Activated CD8-positive, alpha-beta memory T cell treated with anti-CD3 and anti-CD28 coated beads for 48 hours (primary cell): ENCODE measurements around the gene BTNL3.

Experiments
- DNase-seq, 3 experiments: peaks; one replicate each; pipeline ENCODE4 v3.0.0-alpha.2; 2020; ENCODE audit warnings: low read depth in 2 of 3, low spot score in 2 of 3

BTNL3 gene

GRCh38 chr5:181020688-181021087 is 32.0 kb downstream of the BTNL3 start:
- DNase-seq = no peak

GRCh38 chr5:181024245-181025064 is 35.8 kb downstream of the BTNL3 start:
- no peak for DNase-seq

- DNase-seq = no peak
These were observed 38.9 kb downstream of the BTNL3 start for GRCh38 chr5:181027452-181028031.

- DNase-seq = no peak
These were observed 39.6 kb downstream of the BTNL3 start for GRCh38 chr5:181028032-181028819.

- no peak for DNase-seq
These were observed 43.1 kb downstream of the BTNL3 start for GRCh38 chr5:181031716-181032115.

- DNase-seq = no peak
These were observed 47.6 kb downstream of the BTNL3 start for GRCh38 chr5:181035991-181036815.

GRCh38 chr5:181036816-181037364 is 48.2 kb downstream of the BTNL3 start:
- DNase-seq = no peak

GRCh38 chr5:181037365-181037861 is 48.8 kb downstream of the BTNL3 start:
- no peak for DNase-seq

- no peak for DNase-seq
These were observed 50.8 kb downstream of the BTNL3 start for GRCh38 chr5:181039471-181039870.

- DNase-seq = no peak
These were observed 51.4 kb downstream of the BTNL3 start, which contains the start of gene BTNL9 for GRCh38 chr5:181039931-181040630. Gene BTNL9 (plus strand): TSS chr5:181040266. CDS start chr5:181045490, 5,224 bp downstream.

- DNase-seq = no peak
These were observed 51.9 kb downstream of the BTNL3 start for GRCh38 chr5:181040631-181040945.

- no peak for DNase-seq
These were observed 52.4 kb downstream of the BTNL3 start for GRCh38 chr5:181041043-181041442.

GRCh38 chr5:181042036-181042713 is 53.5 kb downstream of the BTNL3 start:
- no peak for DNase-seq

GRCh38 chr5:181042722-181043121 is 54.1 kb downstream of the BTNL3 start:
- DNase-seq = no peak

- no peak for DNase-seq
These were observed 54.8 kb downstream of the BTNL3 start for GRCh38 chr5:181043285-181044092.

GRCh38 chr5:181044093-181044599 is 55.5 kb downstream of the BTNL3 start:
- DNase-seq = no peak

- DNase-seq = no peak
These were observed 56.1 kb downstream of the BTNL3 start for GRCh38 chr5:181044662-181045305.

GRCh38 chr5:181045316-181045715 is 56.7 kb downstream of the BTNL3 start:
- no peak for DNase-seq
